GM19043 (cell line): ENCODE data around the gene RPP25L.

ENCODE experiments used
- ATAC-seq: cut with Tn5 transposase; IDR thresholded peaks from one replicate; pipeline ENCODE4 v1.9.1; 2021; ENCODE audit warnings: low read depth; ENCODE audit not compliant: unreplicated experiment

The RPP25L gene

GRCh38 chr9:34638138-34638445, 26.2 kb upstream of the RPP25L start:
- ATAC-seq, result no peak

- peak; percentile 78 for ATAC-seq
These were observed 25.6 kb upstream of the RPP25L start, which contains the start of gene SIGMAR1 for GRCh38 chr9:34637356-34638137. Gene SIGMAR1 (minus strand): TSS chr9:34637787. CDS start chr9:34637697, 90 bp downstream.

GRCh38 chr9:34636791-34637355, 25.0 kb upstream of the RPP25L start:
- no peak for ATAC-seq

- ATAC-seq, result no peak
These were observed 23.7 kb upstream of the RPP25L start for GRCh38 chr9:34635556-34635955.

GRCh38 chr9:34634551-34635248, 22.8 kb upstream of the RPP25L start:
- ATAC-seq, result no peak

- no peak for ATAC-seq
These were observed 22.1 kb upstream of the RPP25L start for GRCh38 chr9:34633851-34634550.

- no peak for ATAC-seq
These were observed 21.3 kb upstream of the RPP25L start for GRCh38 chr9:34633166-34633565.

GRCh38 chr9:34630402-34631154, 18.7 kb upstream of the RPP25L start:
- ATAC-seq, result no peak

GRCh38 chr9:34629491-34629808, 17.6 kb upstream of the RPP25L start:
- ATAC-seq, result no peak

- ATAC-seq, result no peak
These were observed 17.0 kb upstream of the RPP25L start, which contains the start of gene ARID3C for GRCh38 chr9:34628656-34629490. Gene ARID3C (minus strand): TSS chr9:34629066. CDS start chr9:34628014, 1,052 bp downstream.

- ATAC-seq, result no peak
These were observed 16.1 kb upstream of the RPP25L start for GRCh38 chr9:34627716-34628655.

GRCh38 chr9:34625186-34625486, 13.2 kb upstream of the RPP25L start:
- ATAC-seq, result no peak

- no peak for ATAC-seq
These were observed 12.7 kb upstream of the RPP25L start for GRCh38 chr9:34624475-34625185.

- ATAC-seq, result no peak
These were observed 11.7 kb upstream of the RPP25L start for GRCh38 chr9:34623374-34624235.

GRCh38 chr9:34620061-34620994, 8.4 kb upstream of the RPP25L start, which contains the start of gene DCTN3:
Gene DCTN3 (minus strand): TSS chr9:34620495. CDS start chr9:34620464, 31 bp downstream.
- peak; percentile 99 for ATAC-seq

GRCh38 chr9:34615132-34615531, 3.2 kb upstream of the RPP25L start:
- ATAC-seq, result no peak
